Measurements from ENCODE around the gene TMEM218. TPM values are rescaled to one million over a fixed set of nuclear protein-coding genes. Genes with fewer than 3 reads are reported as not detected.
A peak's percentile ranks its signal among the peaks of the same experiment; 100 is the strongest.

Gene TMEM218
- total and polyA plus RNA-seq, 10 of the 15 experiments (the other 5 are each of a cell fraction or from before 2014, with no cell fraction given): 11.2 to 50.3 (median 28.8) TPM

DNA sequence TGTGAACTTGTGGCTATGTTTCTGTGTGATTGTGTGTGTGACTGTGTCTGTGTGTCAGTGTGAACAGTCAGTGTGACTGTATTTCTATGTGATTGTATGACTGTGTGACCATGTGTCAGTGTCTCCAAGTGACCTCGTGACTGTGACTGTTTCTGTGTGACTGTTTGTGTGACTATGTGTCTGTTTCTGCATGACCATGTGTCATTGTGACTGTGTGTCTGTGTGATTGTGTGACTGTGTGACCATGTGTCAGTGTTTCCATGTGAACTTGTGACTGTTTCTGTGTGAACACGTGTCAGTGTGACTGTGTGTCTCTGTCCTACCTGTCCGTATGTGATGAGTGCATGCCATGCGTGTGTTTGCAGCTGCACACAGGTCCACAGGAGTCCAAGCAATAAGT lies 44.3 kb upstream of the TMEM218 start (continued):
- TF ChIP-seq, protein P1, sequence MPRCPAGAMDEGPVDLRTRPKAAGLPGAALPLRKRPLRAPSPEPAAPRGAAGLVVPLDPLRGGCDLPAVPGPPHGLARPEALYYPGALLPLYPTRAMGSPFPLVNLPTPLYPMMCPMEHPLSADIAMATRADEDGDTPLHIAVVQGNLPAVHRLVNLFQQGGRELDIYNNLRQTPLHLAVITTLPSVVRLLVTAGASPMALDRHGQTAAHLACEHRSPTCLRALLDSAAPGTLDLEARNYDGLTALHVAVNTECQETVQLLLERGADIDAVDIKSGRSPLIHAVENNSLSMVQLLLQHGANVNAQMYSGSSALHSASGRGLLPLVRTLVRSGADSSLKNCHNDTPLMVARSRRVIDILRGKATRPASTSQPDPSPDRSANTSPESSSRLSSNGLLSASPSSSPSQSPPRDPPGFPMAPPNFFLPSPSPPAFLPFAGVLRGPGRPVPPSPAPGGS (IDR thresholded peaks at IDR 0.05; ENCODE audit: borderline replicate concordance, insufficient read depth, low read depth, low read length, poor library complexity, severe bottlenecking): peak; percentile 90
- no peak for TF ChIP-seq HDAC2 (IDR thresholded peaks at IDR 0.05)

DNA sequence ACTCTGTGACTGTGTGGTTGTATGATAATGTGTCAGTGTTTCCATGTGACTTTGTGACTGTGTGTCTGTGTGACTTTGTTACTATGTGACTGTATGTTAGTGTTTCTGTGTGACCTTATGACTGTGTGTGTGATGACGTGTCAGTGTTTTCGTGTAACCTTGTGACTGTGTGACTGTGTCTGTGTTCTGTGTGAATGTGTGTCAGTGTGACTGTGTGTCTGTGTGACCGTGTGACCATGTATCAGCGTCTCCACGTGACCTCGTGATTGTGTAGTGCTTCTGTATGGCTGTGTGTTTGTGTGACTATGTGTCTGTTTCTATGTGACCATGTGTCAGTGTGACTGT lies 43.6 kb upstream of the TMEM218 start:
- Histone ChIP-seq H3K27me3 (replicated peaks in 1 of 2; ENCODE audit: control insufficient read depth in 2 of 2, insufficient read depth in 2 of 2, low read length in 1 of 2) (peaks cover 0 to 4% of the 10 kb centered on the region in 2 experiments; a peak in 2 of 4 replicates), H3K27ac (ENCODE audit: control insufficient read depth, insufficient read depth) (no peak overlapping the region), H3K79me2 (ENCODE audit: control insufficient read depth, insufficient read depth, low read length) (no peaks in the 10 kb centered on the region), H3K4me1 (ENCODE audit: control insufficient read depth, insufficient read depth, low read length) (no peaks in the 10 kb centered on the region), H4K20me1 (ENCODE audit: control insufficient read depth, insufficient read depth) (no peaks in the 10 kb centered on the region), H3K9ac (ENCODE audit: control insufficient read depth, insufficient read depth, low read length) (no peak overlapping the region), H3K4me3 (no peak overlapping the region), H3K4me2 (ENCODE audit: control insufficient read depth, insufficient read depth) (no peak overlapping the region), H3K9me3 (replicated peaks; ENCODE audit: control insufficient read depth, insufficient read depth, low read length) (peaks cover 2% of the 10 kb centered on the region; the same call in 1 of the 3 replicates), H3K36me3 (ENCODE audit: control insufficient read depth in 2 of 2, insufficient read depth in 2 of 2, low read length in 1 of 2) (no peaks in the 10 kb centered on the region), H2AFZ (ENCODE audit: control insufficient read depth, low read depth, low read length) (no peak overlapping the region)
- intact Hi-C loops (cut with micrococcal nuclease; ENCODE audit: unreplicated experiment) (no loop called here), in situ Hi-C loops (cut with MboI) (no loop called here)
- SMC1A ChIA-PET (ENCODE audit: uncharacterized antibody, unreplicated experiment): no interaction called here
- no peak for DNase-seq (ENCODE audit: low read depth, low spot score)
- ATAC-seq: no peak
- RAD21 ChIA-PET (ENCODE audit: unreplicated experiment): interaction anchor here (1.3 kb wide), 1 partner anchor 73 kb away, joined by 3 read pairs; no protein-coding TSS in a partner anchor
- no peak for FAIRE-seq
- TF ChIP-seq, protein P2, sequence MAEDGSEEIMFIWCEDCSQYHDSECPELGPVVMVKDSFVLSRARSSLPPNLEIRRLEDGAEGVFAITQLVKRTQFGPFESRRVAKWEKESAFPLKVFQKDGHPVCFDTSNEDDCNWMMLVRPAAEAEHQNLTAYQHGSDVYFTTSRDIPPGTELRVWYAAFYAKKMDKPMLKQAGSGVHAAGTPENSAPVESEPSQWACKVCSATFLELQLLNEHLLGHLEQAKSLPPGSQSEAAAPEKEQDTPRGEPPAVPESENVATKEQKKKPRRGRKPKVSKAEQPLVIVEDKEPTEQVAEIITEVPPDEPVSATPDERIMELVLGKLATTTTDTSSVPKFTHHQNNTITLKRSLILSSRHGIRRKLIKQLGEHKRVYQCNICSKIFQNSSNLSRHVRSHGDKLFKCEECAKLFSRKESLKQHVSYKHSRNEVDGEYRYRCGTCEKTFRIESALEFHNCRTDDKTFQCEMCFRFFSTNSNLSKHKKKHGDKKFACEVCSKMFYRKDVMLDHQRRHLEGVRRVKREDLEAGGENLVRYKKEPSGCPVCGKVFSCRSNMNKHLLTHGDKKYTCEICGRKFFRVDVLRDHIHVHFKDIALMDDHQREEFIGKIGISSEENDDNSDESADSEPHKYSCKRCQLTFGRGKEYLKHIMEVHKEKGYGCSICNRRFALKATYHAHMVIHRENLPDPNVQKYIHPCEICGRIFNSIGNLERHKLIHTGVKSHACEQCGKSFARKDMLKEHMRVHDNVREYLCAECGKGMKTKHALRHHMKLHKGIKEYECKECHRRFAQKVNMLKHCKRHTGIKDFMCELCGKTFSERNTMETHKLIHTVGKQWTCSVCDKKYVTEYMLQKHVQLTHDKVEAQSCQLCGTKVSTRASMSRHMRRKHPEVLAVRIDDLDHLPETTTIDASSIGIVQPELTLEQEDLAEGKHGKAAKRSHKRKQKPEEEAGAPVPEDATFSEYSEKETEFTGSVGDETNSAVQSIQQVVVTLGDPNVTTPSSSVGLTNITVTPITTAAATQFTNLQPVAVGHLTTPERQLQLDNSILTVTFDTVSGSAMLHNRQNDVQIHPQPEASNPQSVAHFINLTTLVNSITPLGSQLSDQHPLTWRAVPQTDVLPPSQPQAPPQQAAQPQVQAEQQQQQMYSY (CRISPR knock-in tag; IDR thresholded peaks at IDR 0.05): no peak
- TF ChIP-seq FOXM1 (IDR thresholded peaks at IDR 0.05; ENCODE audit: low read depth, low read length) (no peak), POLR2AphosphoS5 (IDR thresholded peaks at IDR 0.05; ENCODE audit: low read length) (no peak), RAD21 (IDR thresholded peaks at IDR 0.05; ENCODE audit: insufficient read depth, low read depth, low read length) (no peak), TCF3 (IDR thresholded peaks at IDR 0.05; ENCODE audit: borderline replicate concordance, insufficient read depth, low read depth, low read length) (0 out of 2 replicates have a peak, but pooled peaks have one; percentile 16)
- TF ChIP-seq, protein P1 (IDR thresholded peaks at IDR 0.05; ENCODE audit: borderline replicate concordance, insufficient read depth, low read depth, low read length, poor library complexity, severe bottlenecking): peak; percentile 57
- CTCF ChIA-PET: interaction anchor here (1.0 kb wide), 1 partner anchor 277 kb away, joined by 3 read pairs; no protein-coding TSS in a partner anchor
- WGBS (ENCODE audit: insufficient coverage, insufficient replicate concordance, low lambda C conversion rate, missing lambda C conversion rate): 58% methylated on average over 6 of the region's 6 CpGs
- POLR2A ChIA-PET: no interaction called here
- BruUV-seq (replicated peaks): no TSS peak
